GM10266 (cell line): ENCODE data around the gene MYBPH.

Experiments
- DNase-seq: peaks from one replicate; pipeline ENCODE4 v3.0.0; 2012; ENCODE audit errors: extremely low spot score
- TF ChIP-seq, protein P1 (sequence below): IDR thresholded peaks from 2 replicates; pipeline ENCODE4 v1.5.1; 2012; ENCODE audit warnings: mild to moderate bottlenecking, low read depth; ENCODE audit not compliant: control insufficient read depth, insufficient read depth; ENCODE audit errors: missing control alignments

The MYBPH gene

DNA sequence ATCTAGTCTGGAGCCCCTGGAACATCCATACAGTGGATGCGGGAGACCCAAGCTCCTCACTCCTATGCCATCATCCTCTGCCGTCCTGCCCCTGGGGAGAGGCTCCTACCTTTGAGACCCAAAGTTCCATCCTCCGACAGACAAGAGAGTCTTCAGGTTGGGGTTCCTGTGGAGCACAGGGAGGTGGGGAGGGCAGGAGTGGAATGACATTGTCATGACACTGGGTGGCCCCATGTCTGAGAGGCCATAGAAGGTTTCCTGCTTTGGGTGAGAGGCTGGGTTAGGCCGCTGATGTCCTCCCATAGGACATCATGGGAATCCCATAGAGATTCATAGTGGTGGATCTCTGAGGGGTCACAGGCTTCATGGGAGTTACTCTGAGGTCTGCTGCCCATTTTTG is 8.8 kb upstream of the MYBPH start:
- TF ChIP-seq, protein P1, sequence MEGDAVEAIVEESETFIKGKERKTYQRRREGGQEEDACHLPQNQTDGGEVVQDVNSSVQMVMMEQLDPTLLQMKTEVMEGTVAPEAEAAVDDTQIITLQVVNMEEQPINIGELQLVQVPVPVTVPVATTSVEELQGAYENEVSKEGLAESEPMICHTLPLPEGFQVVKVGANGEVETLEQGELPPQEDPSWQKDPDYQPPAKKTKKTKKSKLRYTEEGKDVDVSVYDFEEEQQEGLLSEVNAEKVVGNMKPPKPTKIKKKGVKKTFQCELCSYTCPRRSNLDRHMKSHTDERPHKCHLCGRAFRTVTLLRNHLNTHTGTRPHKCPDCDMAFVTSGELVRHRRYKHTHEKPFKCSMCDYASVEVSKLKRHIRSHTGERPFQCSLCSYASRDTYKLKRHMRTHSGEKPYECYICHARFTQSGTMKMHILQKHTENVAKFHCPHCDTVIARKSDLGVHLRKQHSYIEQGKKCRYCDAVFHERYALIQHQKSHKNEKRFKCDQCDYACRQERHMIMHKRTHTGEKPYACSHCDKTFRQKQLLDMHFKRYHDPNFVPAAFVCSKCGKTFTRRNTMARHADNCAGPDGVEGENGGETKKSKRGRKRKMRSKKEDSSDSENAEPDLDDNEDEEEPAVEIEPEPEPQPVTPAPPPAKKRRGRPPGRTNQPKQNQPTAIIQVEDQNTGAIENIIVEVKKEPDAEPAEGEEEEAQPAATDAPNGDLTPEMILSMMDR, result no peak

DNA sequence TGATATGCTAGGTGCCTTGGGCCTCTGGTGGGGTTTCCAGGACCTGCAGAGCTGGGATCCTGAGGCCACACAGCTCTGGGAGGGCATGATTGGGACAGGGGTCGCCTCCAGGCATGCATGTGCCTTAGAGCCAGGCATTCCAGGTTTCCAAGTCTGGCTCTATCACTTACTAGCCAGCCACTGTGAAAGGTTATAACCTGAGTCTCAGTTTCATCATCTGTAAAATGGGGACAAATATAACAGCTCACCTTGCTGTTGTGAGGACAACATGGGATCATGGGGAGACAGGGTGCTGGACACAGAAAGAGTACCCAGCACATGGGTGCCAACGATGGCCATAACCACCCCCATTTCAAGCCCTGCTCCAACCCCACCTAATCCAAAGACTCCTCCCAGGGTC is 8.2 kb upstream of the MYBPH start:
- TF ChIP-seq, protein P1, result no peak
- no peak for DNase-seq

More for the DNA sequence above, 8.8 kb upstream of the MYBPH start:
- DNase-seq, result no peak

DNA sequence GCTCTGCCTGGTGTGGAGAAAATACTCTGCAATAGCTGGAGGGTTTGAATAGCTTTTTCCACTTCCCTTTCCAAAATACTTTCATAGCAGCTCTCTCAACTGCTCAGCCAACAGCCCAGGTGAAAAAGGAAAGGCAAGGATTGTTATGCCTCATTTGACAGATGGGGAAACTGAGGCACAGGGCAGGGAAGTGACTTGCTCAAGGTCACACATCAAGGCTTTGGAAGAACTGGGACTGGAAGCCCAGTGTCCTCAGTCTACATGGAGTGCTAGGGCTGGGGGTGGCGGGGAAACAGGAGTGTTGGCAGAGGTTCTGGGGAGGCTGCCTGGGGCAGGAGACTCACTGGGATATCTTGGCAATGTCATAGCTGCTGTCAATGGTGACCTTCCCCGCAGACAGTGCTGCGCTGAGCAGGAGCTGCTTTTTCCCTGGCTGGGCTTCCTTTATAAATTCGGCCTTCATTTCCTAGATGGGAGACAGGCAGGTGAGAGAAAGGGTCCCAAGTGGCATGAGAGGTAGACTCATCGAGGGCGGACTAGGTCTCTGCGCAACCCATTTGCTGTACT is 6.8 kb upstream of the MYBPH start:
- DNase-seq, result no peak
- TF ChIP-seq, protein P1, result no peak

DNA sequence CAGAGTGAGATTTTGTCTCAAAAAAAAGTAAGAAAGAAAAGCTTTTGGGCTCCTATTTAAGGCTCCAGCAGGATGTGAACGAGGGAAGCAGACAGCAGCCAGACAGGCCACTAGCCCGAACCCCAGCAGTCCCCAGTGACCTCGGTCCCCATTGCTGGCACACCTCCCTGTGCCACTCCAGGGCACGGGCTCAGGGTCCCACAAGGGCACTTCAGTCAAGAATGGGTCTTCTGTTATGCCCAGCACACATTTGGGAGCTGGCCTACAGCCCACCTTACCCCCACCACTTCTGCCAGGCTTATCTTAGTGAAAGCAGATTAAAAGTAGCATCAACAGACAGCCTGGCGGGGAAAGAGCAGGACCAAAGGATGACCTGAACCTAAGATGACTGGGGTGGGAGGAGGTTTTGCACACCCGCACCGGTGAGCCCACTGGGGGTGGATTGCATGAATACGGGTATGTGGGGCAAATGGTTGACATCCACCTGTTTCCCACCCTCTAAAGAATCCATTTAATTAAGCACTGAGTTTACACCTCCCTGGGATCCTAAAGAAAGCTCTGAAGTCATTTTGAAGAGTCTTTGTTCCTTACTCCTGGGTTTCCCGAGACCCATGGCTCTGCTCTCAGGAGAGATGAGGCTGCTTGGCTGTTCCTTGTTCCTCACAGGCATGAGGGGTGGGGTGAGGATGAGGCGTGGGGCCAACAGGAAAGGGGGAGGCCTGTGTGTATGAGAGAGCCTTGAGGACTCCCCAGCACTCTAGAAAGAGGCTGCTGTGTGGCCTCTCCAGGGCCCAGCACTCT is 6.2 kb upstream of the MYBPH start:
- DNase-seq, result no peak
- TF ChIP-seq, protein P1, result no peak

DNA sequence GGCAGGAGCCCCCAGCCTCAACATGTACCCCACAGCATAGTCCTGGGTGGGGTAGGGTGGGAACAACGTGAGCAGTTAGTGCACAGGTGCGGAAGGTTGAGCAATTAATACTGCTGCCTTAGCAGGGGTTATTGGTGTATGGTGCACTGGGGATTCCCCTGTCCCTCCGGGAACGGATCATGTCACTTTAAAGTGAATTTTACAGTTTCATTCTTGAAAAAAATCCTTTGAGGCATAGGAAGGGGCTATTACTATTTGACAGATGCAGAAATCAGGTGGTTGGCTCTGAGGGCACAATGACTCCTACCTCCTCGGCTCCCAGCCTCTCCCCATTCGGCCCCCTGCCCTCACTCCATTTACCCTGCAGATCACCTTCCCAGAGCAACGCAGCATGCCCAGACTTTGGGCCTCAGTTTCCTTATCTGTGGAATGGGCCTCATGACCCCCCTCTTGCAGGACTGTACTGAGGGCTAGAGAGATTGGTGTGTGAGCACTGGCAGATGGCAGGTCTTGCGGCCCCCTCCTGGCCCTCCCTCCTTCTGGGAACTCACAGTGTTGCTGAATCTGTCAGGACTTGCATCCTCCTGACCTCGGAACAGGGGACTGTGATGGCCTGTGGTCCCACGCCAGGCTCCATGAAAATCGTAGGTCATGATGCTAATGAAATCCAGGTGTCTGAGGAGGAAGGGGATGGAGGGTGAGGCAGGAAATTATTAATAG is 5.1 kb upstream of the MYBPH start:
- TF ChIP-seq, protein P1, result no peak
- no peak for DNase-seq

DNA sequence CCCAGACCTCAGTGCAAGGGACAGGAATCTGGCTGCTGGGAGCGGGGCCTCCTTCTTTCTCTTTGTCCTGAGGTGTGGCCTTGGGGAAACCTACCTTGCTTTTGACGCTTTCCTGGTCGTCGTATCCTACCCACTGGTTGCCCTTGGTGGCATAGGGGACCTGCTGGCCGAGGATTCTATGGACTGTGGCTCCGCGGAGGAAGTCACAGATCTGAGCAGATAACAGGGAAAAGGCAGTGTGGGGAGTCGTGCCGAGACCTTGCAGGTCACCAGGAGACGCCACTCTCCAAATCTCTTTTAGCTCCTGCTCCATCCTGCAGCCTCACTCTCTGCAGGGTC is 4.0 kb upstream of the MYBPH start:
- TF ChIP-seq, protein P1, result no peak

More for the DNA sequence above, 4.0 kb upstream of the MYBPH start:
- no peak for DNase-seq
